Large intestine (tissue), 3 donors: Measurements from ENCODE around the gene PTPN2. TPM values are rescaled to one million over a fixed set of nuclear protein-coding genes. Genes with fewer than 3 reads are reported as not detected.

Source experiments
- DNase-seq, 2 donors: peaks; one replicate each; pipeline versions ENCODE4 v3.0.0 to v3.0.0-alpha.2; 2013
- H3K27ac ChIP-seq: one replicate; pipeline ENCODE4 v1.5.1; 2013; ENCODE audit warnings: low read length
- H3K27me3 ChIP-seq: 2 replicates; pipeline ENCODE4 v1.6.1; 2013; ENCODE audit warnings: low read length; ENCODE audit not compliant: control insufficient read depth, insufficient read depth
- H3K36me3 ChIP-seq: 2 replicates; pipeline ENCODE4 v1.6.1; 2013; ENCODE audit warnings: low read length; ENCODE audit not compliant: control insufficient read depth, insufficient read depth
- H3K4me1 ChIP-seq: one replicate; pipeline ENCODE4 v1.6.1; 2013; ENCODE audit warnings: low read length; ENCODE audit not compliant: control insufficient read depth, insufficient read depth
- H3K4me3 ChIP-seq: one replicate; pipeline ENCODE4 v1.5.1; 2013; ENCODE audit warnings: low read length
- H3K9me3 ChIP-seq: one replicate; pipeline ENCODE4 v1.6.1; 2013; ENCODE audit warnings: mild to moderate bottlenecking, low read depth, low read length, moderate library complexity; ENCODE audit not compliant: control insufficient read depth
- WGBS: methylation state at CpG from one replicate; pipeline ENCODE4 v1.1.5; 2013; ENCODE audit warnings: low lambda C conversion rate; ENCODE audit not compliant: insufficient coverage; 5-methylcytosine and 5-hydroxymethylcytosine counted together
- polyA plus RNA-seq: library from polyadenylated mRNA; unstranded; fragments of 120-200 nt; gene quantifications from one replicate; pipeline ENCODE4 v1.2.1, GENCODE V29; 2013

PTPN2 gene
- polyA plus RNA-seq, 1 donor = 55.3 TPM

DNA sequence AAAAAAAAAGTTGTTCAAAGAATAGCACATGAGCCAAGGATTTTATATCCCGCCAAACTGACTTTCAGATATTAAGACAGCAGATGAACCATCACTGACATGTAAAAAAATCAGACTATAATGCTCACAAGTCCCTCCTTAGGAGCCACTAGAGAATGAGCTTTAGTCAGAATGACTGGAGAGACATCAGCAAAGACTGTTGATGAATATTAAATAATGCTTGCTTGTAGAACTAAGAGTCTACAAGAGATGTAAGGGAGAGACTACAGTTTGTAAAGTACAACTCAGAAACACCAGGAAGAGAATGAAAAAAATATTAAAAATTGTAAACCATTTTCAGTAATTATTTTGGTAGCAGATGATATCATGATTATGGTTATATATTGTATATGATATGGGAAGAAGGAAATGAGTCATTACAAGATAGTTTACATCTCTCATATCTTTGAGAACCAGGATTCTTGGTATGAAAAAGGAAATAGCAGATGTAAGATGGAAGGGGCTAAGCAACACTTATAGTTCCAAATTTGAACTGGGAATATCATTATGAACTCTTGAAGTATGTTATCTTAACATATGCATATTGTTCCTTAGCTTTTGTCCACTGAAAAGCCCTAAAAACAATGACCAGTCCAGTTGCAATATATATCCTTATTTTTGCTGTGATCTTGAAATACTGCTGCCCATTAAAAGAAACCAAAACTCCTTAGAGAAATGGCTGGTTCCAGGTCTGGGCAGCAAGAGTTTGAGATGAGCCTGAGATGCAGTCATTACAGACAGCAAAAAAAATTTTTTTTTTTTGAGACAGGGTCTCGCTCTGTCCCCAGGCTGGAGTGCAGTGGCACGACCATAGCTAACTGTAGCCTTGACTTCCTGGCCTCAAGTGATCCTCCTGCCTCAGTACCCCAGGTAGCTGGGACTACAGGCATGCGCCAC is 55.7 kb downstream of the PTPN2 start:
- Histone ChIP-seq H3K4me3 (no peak overlapping the region), H3K4me1 (no peaks in the 10 kb centered on the region), H3K36me3 (peaks cover 32% of the 10 kb centered on the region), H3K27me3 (no peaks in the 10 kb centered on the region), H3K27ac (no peak overlapping the region), H3K9me3 (peaks cover 21% of the 10 kb centered on the region)
- WGBS = no CpG with 5 or more reads among the region's 4 CpGs
- DNase-seq = no peak

DNA sequence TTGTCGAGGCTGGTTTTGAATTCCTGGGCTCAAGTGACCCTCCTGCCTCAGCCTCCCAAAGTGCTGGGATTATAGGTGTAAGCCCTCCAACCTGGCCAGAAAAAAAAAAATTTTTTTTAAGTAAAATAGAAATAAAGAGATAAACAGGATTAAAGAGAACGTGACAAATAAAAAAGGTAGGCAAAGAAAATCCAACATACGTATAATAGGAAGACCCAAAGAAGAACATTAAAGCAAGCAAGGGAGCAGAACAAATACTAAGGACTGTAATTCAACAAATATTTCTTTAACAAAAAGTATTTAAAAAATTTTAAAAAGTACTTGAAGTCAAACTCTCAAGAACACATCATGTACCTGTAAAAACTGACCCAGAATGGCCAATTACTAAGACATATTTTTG is 56.4 kb downstream of the PTPN2 start:
- Histone ChIP-seq H3K4me1 (no peaks in the 10 kb centered on the region), H3K9me3 (peaks cover 21% of the 10 kb centered on the region), H3K4me3 (no peak overlapping the region), H3K27ac (no peak overlapping the region), H3K36me3 (peaks cover 27% of the 10 kb centered on the region), H3K27me3 (no peaks in the 10 kb centered on the region)
- WGBS = 97% methylated on average over 3 of the region's 3 CpGs
- no peak for DNase-seq

DNA sequence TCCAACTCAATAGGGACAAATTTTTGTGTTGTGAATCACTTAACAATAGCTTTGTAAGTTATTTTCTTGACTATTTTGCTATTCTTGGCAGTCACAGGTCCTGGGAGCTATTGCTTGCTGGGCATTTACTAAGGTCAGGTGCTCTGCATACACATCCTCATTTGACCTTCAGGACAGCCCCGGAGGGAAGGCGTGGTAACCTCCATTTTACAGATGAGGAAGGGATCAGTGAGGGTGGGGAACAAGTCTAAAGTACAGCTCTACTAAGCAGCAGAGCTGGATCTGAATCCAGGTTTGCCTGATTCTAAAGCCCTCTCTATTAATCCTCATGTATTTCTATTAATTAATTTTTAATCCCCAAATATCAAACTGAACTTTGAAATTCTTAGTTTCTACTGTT is 58.8 kb downstream of the PTPN2 start:
- Histone ChIP-seq H3K4me3 (no peak overlapping the region), H3K27me3 (no peaks in the 10 kb centered on the region), H3K27ac (no peak overlapping the region), H3K36me3 (peaks cover 30% of the 10 kb centered on the region), H3K4me1 (no peaks in the 10 kb centered on the region), H3K9me3 (peaks cover 21% of the 10 kb centered on the region)
- DNase-seq = no peak
- WGBS = no CpG with 5 or more reads among the region's 2 CpGs

DNA sequence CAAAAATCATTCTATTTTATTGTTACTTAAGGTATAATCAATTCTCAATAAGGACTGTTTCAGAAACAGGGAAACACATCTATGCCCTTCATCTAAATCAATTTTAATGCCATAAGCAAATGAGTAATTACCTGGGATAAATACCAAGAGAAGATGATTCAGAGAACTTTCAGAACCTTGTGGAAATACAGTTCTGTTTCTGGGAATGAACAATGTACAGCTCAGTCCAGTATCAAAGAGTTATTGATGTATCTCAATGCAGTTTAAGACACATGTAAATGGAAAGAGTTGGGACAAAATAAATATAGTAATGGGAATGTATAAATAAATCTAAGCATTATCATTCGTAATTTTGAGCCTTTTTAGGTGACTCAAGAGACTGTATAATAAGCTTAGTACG is 60.1 kb downstream of the PTPN2 start:
- no peak for DNase-seq
- Histone ChIP-seq H3K27me3 (no peaks in the 10 kb centered on the region), H3K36me3 (peaks cover 30% of the 10 kb centered on the region), H3K27ac (no peak overlapping the region), H3K4me3 (no peak overlapping the region), H3K9me3 (peaks cover 15% of the 10 kb centered on the region), H3K4me1 (no peaks in the 10 kb centered on the region)
- 94% methylated on average over 2 of the region's 2 CpGs for whole genome bisulfite sequencing

DNA sequence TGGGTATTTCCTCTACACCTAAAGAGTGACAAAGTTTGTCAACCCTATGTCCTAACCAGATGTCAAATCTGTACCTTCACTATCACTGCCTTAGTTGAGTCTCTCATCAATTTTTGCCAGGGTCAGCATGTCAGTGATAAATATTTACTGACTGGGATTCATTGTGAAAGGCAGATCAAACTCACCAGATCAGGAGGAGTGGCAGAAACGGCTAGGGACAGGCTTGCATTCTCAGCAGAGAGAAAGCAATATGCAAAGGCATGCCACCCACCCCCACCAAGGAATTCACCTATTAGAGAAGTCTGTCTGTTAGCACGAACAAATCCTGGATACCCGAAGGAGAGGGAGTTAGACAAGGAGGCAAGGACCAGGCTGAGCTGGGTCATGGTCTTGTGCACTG is 62.6 kb downstream of the PTPN2 start:
- H3K27me3 ChIP-seq = no peaks in the 10 kb centered on the region
- peaks cover 25% of the 10 kb centered on the region for H3K36me3 ChIP-seq
- DNase-seq = no peak
- no peaks in the 10 kb centered on the region for H3K9me3 ChIP-seq
- H3K27ac ChIP-seq = no peak overlapping the region
- H3K4me1 ChIP-seq = no peaks in the 10 kb centered on the region
- no CpG with 5 or more reads among the region's 3 CpGs for WGBS
- no peak overlapping the region for H3K4me3 ChIP-seq

DNA sequence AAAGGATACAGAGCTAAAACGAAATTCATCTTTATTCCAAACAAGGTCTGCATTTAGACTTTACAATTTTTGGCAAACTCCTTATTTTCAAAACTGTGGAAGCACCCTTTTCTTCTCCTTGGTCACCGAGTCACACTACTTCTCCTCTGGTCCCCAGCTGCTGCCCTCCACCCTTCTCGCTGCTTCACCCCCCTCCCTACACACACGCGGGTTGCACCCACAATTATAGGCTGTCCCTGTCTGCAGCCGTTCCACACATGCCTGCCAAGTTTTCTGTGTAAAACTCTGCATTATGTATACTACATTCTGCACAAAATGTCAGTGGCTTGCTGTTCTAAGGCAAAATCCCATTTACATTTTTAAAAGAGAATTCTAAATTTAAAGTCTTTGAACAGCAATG is 63.5 kb downstream of the PTPN2 start:
- no peaks in the 10 kb centered on the region for H3K4me1 ChIP-seq
- H3K27me3 ChIP-seq = no peaks in the 10 kb centered on the region
- no peak overlapping the region for H3K27ac ChIP-seq
- no peak overlapping the region for H3K4me3 ChIP-seq
- WGBS = 83% methylated on average over 1 of the region's 6 CpGs
- DNase-seq = no peak
- H3K36me3 ChIP-seq = peaks cover 29% of the 10 kb centered on the region
- H3K9me3 ChIP-seq = no peaks in the 10 kb centered on the region

DNA sequence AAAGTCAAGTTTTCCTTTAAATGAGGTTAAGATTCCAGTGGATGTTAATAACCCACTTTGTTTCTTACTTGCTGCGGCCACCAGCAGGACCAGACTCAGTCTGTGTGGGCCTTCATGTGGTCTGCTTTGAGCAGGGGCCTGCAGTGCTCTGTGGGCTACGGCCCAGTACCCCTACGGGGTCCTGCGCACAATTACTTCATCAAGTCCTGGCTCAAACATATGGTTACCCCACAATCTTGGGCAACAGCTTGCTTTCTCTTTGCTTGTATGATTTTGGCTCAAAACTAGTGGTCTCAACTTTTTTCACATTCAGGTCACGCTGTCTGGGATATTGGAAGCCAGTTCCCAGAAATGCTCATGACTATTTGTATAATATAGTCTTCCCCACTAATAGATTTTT is 64.2 kb downstream of the PTPN2 start:
- Histone ChIP-seq H3K4me1 (no peaks in the 10 kb centered on the region), H3K27ac (no peak overlapping the region), H3K4me3 (no peak overlapping the region), H3K36me3 (peaks cover 29% of the 10 kb centered on the region), H3K9me3 (no peaks in the 10 kb centered on the region), H3K27me3 (no peaks in the 10 kb centered on the region)
- 100% methylated on average over 1 of the region's 5 CpGs for WGBS
- no peak for DNase-seq

DNA sequence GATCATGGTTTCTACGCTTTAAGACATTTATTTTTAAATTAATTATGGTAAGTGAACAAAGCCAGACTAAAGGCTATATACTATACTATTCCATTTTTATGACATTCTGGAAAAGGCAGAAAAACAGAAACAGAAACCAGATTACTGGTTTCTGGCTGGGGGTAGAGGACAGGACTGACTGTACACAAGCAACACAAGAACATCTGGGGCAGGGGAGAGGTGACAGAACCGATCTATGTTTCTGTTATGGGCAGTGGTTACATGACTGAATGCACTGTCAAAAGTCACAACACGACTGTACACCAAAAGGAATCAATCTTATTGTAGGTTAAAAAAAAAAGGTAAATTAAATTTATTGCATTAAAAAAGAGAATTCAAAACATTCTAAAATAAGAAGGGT is 64.7 kb downstream of the PTPN2 start:
- H3K27me3 ChIP-seq = no peaks in the 10 kb centered on the region
- no peak overlapping the region for H3K27ac ChIP-seq
- no peak overlapping the region for H3K4me3 ChIP-seq
- H3K9me3 ChIP-seq = no peaks in the 10 kb centered on the region
- no CpG with 5 or more reads among the region's 3 CpGs for WGBS
- no peak for DNase-seq
- peaks cover 31% of the 10 kb centered on the region for H3K36me3 ChIP-seq
- no peaks in the 10 kb centered on the region for H3K4me1 ChIP-seq

DNA sequence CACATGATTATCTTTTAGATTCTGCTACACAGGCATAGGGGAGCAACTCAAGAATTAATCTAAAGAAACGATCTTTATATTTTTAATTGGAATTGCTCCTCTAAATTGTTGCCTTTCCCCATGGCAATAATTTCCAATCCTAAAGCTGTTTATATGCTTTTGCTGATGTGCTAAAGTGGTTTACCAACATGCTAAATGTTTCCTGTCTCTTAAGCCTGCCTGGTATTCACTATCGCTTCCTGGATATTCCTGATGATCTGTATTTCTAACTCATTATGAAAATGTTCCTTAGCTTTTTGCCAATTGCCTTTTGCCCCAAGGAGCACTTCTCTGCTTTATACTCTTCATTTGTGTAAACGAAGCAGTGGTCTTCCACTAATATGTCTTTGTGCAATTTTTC is 65.8 kb downstream of the PTPN2 start:
- H3K9me3 ChIP-seq = no peaks in the 10 kb centered on the region
- H3K4me1 ChIP-seq = no peaks in the 10 kb centered on the region
- no peak overlapping the region for H3K27ac ChIP-seq
- no peaks in the 10 kb centered on the region for H3K27me3 ChIP-seq
- peaks cover 30% of the 10 kb centered on the region for H3K36me3 ChIP-seq
- DNase-seq = no peak
- WGBS = 100% methylated on average over 3 of the region's 3 CpGs
- no peak overlapping the region for H3K4me3 ChIP-seq

DNA sequence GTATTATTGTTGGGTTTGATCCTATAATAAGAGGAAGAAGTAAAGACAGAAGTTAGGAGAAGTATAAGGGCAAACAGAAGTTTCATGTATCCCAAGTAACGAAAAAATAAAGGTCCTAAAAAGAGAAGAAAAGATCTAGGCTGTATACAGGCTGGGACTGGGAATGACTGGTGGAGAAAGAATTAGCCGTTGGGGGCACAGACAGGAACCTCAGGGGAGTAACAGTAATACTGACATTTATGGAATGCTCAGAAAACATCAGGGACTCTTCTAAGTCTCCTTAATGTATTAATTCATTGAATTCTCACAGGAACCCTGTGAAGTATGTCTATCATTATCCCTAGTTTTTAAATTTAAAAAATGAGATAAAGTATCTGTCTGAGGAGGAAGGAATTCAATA is 67.6 kb downstream of the PTPN2 start:
- H3K4me1 ChIP-seq = no peaks in the 10 kb centered on the region
- 100% methylated on average over 1 of the region's 2 CpGs for WGBS
- DNase-seq = no peak
- no peaks in the 10 kb centered on the region for H3K27me3 ChIP-seq
- no peak overlapping the region for H3K4me3 ChIP-seq
- no peak overlapping the region for H3K27ac ChIP-seq
- peaks cover 35% of the 10 kb centered on the region for H3K36me3 ChIP-seq
- no peaks in the 10 kb centered on the region for H3K9me3 ChIP-seq
